Measurements from ENCODE around the gene LYPD6B.
"Not testable (repeated sequence)": the region's sequence is repeated elsewhere in the genome, so short reads cannot be mapped to it uniquely, and the experiment has no call there.

Gene LYPD6B

DNA sequence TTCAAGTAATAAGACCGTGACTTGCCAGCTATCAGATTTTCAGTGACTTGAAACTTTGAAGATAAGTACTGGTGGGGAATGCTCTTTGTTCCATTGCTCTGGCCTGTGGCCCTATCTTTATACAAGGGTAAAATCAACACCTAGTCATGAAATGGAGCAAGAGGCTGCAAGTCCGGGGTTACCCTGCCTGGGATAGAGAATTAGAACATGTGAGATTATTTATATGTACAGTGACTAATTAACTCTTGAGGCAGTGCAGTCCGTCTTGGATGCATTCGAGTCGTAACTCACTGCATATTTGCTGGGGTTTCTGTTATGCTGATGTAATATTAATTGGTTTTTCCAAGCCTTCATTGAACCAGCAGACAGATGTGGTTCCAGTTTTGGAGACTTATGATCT lies 186.0 kb downstream of the LYPD6B start:
- TF ChIP-seq, protein P1, sequence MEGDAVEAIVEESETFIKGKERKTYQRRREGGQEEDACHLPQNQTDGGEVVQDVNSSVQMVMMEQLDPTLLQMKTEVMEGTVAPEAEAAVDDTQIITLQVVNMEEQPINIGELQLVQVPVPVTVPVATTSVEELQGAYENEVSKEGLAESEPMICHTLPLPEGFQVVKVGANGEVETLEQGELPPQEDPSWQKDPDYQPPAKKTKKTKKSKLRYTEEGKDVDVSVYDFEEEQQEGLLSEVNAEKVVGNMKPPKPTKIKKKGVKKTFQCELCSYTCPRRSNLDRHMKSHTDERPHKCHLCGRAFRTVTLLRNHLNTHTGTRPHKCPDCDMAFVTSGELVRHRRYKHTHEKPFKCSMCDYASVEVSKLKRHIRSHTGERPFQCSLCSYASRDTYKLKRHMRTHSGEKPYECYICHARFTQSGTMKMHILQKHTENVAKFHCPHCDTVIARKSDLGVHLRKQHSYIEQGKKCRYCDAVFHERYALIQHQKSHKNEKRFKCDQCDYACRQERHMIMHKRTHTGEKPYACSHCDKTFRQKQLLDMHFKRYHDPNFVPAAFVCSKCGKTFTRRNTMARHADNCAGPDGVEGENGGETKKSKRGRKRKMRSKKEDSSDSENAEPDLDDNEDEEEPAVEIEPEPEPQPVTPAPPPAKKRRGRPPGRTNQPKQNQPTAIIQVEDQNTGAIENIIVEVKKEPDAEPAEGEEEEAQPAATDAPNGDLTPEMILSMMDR (conservative IDR thresholded peaks at IDR 0.05; ENCODE audit: low read length) = no peak
- DNase-seq (ENCODE audit: low read depth) = peak; percentile 21
- H3K4me3 ChIP-seq (ENCODE audit: low read length) = no peak overlapping the region

DNA sequence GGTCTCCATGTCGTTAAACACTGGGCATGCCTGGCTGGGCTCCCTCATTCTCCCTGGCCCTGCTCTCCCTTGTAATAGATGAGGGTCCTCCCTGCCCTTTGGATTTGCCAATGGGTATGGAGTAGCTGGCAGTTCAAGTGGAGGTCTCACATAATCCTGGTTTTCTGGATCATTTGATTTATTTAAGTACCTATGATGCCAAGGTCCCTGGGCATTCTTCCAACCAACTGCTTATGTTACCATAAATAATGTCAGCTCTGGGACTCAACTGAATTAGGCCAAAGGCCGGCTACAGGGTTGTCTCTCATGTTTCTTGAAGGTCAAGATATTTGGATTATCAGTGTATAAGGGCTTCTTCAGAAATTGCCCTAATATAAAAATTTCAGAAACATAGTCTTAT lies 186.9 kb downstream of the LYPD6B start:
- no peak overlapping the region for H3K4me3 ChIP-seq (ENCODE audit: low read length)
- TF ChIP-seq, protein P1 (conservative IDR thresholded peaks at IDR 0.05; ENCODE audit: low read length) = no peak
- no peak for DNase-seq (ENCODE audit: low read depth)

DNA sequence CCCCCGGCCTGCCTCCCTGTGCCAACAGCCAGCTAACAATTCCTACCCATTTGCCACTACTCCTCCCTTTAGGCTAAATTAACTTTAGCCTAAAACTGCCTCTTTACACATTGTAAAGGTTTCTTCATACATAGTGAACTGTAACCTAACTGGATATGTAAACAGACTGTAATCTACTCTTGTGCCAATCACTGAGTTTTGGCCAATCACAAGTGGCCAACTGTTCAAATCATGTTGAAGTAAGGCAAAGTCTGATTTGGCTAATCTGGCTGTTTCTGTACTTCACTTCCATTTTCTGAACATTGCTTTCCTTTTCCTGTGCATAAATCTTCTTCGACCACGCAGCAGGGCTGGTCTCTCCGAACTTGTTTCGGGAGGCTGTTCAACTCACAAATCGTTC lies 188.3 kb downstream of the LYPD6B start:
- TF ChIP-seq, protein P1 (conservative IDR thresholded peaks at IDR 0.05; ENCODE audit: low read length) = no peak
- DNase-seq (ENCODE audit: low read depth) = no peak
- H3K4me3 ChIP-seq (ENCODE audit: low read length) = no peak overlapping the region

DNA sequence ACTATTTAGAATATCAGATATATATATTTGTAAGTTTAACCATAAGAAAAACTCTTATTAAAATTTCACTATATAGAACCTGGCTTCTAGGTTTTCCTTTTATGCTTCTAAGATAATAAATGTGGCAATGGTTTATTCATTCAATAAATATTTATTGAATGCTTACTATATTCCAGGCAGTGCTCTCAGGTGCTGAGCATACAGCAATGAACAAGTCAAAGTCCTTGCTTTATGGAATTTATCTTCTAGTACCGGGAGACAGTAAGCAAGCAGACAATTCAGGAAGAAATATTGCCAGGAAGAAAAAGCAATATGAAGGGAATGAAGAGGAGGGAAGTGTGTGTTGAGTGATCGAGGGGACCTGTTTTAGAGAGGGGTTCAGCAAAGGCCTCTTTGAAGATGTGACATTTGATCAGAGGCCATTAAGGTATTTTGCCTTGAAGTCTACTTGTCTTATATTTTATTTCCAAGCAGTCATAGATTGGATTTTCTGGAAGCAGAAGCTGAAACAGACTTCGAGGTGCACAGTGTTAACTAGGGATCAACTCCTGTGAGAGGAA lies 197.4 kb downstream of the LYPD6B start:
- TF ChIP-seq, protein P1 (conservative IDR thresholded peaks at IDR 0.05; ENCODE audit: low read length) = no peak
- DNase-seq (ENCODE audit: low read depth) = no peak
- no peak overlapping the region for H3K4me3 ChIP-seq (ENCODE audit: low read length)

DNA sequence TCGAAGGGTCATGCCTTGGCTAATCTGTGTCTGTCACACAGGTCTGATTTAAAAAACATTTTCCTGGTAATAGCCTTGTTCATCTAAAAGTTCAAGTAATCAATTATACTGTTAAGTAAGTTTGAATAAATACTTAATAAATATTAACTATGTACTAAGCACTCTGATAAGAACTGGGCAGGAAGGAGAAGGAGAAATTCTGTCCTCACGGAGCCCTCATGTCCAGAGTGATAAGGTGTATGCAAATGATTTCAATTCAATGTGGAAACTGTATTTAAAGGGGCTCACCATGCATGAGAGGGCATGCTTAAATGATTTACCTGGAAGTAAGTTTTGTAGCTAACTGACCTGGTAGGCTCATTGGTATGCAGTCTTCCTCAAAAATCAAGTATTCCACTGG lies 197.9 kb downstream of the LYPD6B start:
- TF ChIP-seq, protein P1 (conservative IDR thresholded peaks at IDR 0.05; ENCODE audit: low read length) = no peak
- no peak overlapping the region for H3K4me3 ChIP-seq (ENCODE audit: low read length)
- no peak for DNase-seq (ENCODE audit: low read depth)

DNA sequence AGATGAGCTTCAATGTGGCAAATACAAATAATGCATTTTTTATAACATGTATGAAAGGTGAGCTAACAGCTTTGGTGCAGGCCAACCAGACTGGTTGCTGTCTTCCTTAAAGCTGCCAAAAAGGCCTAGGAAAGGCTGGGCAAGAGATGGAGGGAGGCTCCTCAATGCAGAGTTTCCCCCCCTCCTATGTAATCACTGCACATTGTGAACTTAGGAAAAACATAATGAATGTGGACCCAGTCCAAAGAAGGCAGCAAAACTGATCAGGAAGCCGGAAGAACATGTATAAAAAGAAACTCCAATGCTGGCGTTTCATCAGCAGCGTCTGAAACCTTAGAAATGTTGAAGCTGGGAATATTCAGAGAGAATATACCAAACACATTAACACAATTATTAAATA lies 207.7 kb downstream of the LYPD6B start:
- no peak for DNase-seq (ENCODE audit: low read depth)
- TF ChIP-seq, protein P1 (conservative IDR thresholded peaks at IDR 0.05; ENCODE audit: low read length) = no peak
- H3K4me3 ChIP-seq (ENCODE audit: low read length) = no peak overlapping the region

DNA sequence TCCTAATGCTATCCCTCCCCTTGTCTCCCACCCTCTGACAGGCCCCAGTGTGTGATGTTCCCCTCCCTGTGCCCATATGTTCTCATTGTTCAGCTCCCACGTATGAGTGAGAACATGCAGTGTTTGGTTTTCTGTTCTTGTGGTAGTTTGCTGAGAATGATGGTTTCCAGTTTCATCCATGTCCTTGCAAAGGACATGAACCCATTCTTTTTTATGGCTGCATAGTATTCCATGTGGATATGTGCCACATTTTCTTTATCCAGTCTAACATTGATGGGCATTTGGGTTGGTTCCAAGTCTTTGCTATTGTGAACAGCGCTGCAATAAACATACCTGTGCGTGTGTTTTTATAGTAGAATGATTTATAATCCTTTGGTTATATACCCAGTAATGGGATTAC lies 212.9 kb downstream of the LYPD6B start:
- DNase-seq (ENCODE audit: low read depth); H3K4me3 ChIP-seq (ENCODE audit: low read length): not testable (repeated sequence)

DNA sequence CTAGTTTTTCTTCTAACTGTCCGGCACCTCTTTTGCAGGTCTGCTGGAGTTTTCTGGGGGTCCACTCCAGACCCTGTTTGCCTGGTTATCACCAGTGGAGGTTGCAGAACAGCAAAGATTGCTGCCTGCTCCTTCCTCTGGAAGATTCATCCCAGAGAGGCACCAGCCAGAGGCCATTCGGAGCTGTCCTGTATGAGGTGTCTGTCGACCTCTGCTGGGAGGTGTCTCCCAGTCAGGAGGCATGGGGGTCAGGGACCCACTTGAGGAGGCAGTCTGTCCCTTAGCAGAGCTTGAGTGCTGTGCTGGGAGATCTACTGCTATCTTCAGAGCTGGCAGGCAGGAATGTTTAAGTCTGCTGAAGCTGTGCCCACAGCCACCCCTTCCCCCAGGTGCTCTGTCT lies 218.4 kb downstream of the LYPD6B start:
- not testable (repeated sequence) for DNase-seq (ENCODE audit: low read depth); H3K4me3 ChIP-seq (ENCODE audit: low read length)

All from AG10803 (cell line).